Stimulated activated CD4-positive, alpha-beta T cell treated with anti-CD3 and anti-CD28 coated beads, Interleukin-1b, Interleukin-23, amount 100 ng/mL, for 4 hours (primary cell): ENCODE measurements around the gene DNAJB13.
"Not testable (repeated sequence)": the region's sequence is repeated elsewhere in the genome, so short reads cannot be mapped to it uniquely, and the experiment has no call there.

Experiments used
- DNase-seq, 2 donors: peaks; one replicate each; pipeline ENCODE4 v3.0.0-alpha.2; 2020; ENCODE audit warnings: low read depth in 2 of 2

DNAJB13 gene, protein sequence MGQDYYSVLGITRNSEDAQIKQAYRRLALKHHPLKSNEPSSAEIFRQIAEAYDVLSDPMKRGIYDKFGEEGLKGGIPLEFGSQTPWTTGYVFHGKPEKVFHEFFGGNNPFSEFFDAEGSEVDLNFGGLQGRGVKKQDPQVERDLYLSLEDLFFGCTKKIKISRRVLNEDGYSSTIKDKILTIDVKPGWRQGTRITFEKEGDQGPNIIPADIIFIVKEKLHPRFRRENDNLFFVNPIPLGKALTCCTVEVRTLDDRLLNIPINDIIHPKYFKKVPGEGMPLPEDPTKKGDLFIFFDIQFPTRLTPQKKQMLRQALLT

DNA sequence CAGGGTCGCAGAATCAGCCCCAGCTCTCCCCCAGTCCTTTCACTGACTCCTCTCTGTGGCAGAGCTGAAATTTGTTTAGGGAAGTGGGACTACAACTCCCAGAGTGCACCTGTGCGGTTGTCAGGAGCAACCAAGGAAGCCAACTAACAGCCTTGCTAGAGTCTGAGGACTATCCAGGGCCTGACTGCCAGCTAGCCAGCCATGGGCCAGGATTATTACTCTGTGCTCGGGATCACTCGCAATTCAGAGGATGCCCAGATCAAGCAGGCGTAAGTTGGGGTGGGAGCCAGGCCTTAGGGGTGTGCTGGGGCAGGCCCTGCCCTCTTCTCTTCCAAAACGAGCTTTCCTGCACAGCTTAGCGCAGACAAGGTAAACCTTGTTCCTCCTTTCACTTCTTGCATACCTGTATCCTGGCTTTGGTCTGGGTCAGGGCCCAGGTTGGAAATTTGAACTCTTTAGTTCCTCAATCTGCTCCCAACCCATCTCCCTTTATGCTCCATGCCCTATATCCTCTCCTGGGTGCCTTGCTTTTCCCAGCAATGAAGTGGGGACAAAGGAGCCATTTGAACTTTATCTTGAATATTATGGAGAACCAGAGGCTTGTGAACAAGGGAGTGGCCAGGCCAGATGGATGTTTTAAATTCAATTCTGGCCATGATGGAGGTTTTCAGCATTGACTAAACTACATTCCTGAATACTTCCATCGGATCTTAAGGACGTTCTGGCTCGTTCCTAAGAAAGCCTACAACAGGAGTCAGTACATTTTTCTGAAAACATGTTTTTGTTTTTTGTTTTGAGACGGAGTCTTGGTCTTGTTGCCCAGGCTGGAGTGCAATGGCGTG, at the start of gene DNAJB13:
Gene DNAJB13 (plus strand): TSS at position 158 of the 842 bp plus-strand sequence. CDS start 44 bp downstream, at position 202.
- no peak for DNase-seq

- DNase-seq = no peak
Observed at GRCh38 chr11:73902303-73902702, 48.5 kb upstream of the DNAJB13 start.

DNA sequence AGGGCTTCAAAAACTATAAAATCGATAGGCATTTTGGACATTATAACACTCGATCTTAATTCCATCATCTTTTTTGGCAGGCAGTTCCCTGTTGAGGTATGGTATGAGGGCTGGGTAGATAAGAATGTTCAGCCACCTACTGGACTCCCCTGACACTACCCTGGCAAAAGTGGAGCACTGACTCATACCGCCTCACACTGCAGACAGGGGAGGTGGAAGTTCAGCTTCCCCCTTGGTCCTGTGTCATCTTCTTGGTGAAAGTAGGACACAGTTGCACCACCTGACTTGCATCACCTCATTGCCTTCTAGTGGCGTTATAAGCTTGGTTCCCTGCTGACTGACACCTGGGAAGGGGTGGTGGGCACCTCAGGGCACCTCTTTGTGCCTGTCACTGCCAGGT, 43.6 kb upstream of the DNAJB13 start:
- DNase-seq = no peak

GRCh38 chr11:73912026-73912425, 38.8 kb upstream of the DNAJB13 start:
- no peak for DNase-seq

DNA sequence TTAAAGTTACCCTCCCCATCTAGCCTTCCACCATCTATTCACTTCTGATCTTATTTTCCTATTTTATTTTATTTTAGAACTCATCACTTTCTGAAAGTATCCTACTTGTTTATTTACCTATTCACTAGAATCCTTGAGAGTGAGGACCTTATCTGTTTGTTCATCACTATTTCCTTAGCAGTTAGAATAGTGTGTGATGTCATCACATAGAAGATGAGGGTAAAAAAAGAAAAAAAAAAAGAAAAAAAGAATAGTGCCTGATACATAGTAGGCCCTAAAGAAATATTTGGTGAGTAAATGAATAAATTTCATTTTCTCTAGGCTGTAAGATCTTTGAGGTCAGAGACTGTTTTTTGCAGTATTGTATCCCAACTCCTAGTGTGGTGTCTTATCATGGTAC, 37.4 kb upstream of the DNAJB13 start:
- no peak for DNase-seq

GRCh38 chr11:73914284-73914683, 36.5 kb upstream of the DNAJB13 start:
- DNase-seq = no peak

GRCh38 chr11:73916435-73916834, 34.4 kb upstream of the DNAJB13 start:
- DNase-seq = no peak

DNA sequence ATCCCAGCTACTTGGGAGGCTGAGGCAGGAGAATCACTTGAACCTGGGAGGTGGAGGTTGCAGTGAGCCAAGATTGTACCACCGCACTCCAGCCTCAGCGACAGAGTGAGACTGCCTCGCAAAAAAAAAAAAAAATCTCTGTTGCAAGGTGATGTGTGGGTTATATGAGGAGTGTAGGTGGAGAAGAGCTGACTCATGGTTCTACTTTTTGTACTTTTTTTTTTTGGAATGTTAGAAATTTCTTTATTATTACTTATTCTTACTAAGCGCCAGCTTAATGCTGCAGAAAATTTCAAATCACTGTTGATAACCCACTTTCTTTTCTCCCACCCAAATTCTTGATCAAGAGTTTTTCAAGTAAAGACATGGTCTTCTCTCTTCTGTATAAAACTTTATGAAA, 29.6 kb upstream of the DNAJB13 start:
- no peak for DNase-seq

GRCh38 chr11:73929388-73929787, 21.4 kb upstream of the DNAJB13 start:
- DNase-seq = no peak

- no peak for DNase-seq
Observed at GRCh38 chr11:73931039-73931645, 19.7 kb upstream of the DNAJB13 start.

- DNase-seq = no peak
Observed at GRCh38 chr11:73931951-73932350, 18.9 kb upstream of the DNAJB13 start.

GRCh38 chr11:73932781-73933180, 18.0 kb upstream of the DNAJB13 start:
- no peak for DNase-seq

GRCh38 chr11:73936047-73936446, 14.8 kb upstream of the DNAJB13 start:
- DNase-seq = not testable (repeated sequence)

DNA sequence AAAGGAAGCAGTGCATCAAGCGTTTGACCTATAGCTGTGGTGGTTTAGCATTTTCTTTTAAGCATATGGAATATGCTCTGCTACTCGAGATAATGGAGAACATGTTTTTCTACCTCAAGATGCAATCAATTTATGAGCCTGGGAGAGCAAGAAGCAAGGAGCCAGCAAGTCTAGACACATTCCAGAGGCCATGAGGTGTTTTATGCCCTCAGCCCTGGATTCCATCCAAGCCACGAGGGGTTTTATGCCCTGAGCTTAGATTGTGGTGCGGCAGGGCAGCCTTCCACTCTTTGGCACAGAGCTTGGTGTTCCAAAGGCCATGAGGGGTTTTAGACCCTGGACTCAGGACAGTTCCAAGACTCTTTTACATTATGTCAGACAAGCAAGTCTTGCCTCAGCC, 11.7 kb upstream of the DNAJB13 start:
- DNase-seq = no peak

DNA sequence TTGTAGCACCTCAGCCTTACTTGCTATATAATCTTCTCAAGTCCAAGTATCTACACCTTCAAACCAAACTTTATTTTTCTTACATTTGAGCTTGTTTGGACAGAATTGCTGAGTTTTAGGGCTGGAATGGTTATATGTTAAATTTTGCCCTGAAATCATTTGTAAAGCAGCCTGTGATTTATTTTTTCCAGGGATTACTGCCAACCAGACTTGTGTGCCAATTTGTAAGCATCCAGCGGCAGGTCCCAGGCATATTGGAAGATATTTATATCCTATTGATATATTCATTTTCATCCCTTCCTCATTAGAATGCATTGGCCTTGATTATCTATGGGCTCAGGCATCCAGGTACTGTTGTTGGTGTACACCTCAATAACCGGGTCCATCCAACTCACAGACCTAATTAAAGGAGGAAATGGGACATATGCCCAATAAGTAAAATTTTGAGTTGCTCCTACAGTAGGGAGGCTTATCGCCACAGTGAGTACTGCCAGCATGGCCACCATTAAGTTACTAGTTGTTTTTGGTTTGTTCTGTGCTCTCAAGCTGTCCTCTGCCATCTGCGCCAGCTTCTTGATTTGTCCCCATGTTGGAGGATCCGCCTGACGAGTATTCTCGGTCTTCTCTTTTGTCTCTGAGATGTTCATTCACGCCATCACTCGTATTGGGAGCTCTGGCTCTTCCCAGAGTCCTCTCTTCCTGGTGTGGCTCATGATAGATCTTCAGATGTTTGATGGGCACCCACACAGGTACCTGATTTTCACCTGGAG, 9.8 kb upstream of the DNAJB13 start:
- no peak for DNase-seq

GRCh38 chr11:73942010-73942409, 8.8 kb upstream of the DNAJB13 start:
- no peak for DNase-seq

GRCh38 chr11:73944085-73944484, 6.7 kb upstream of the DNAJB13 start:
- DNase-seq = no peak

GRCh38 chr11:73944901-73945300, 5.9 kb upstream of the DNAJB13 start:
- DNase-seq = no peak

GRCh38 chr11:73945396-73945795, 5.4 kb upstream of the DNAJB13 start:
- DNase-seq = no peak

- DNase-seq = no peak
Observed at GRCh38 chr11:73946798-73947458, 3.9 kb upstream of the DNAJB13 start.

GRCh38 chr11:73949246-73949645, 1.6 kb upstream of the DNAJB13 start:
- DNase-seq = no peak
